ENCODE data around the gene TGFBR3L. TPM values are rescaled to one million over a fixed set of nuclear protein-coding genes. Genes with fewer than 3 reads are reported as not detected.

TGFBR3L gene
- total and polyA plus RNA-seq, 2 experiments from 2014 or later: 1.7 to 7.0 TPM

GRCh38 chr19:7932930-7933300 is 18.3 kb downstream of the TGFBR3L start:
- Histone ChIP-seq H3K4me2 (no peak overlapping the region), H3K9me2 (ENCODE audit: insufficient read depth) (no peaks in the 10 kb centered on the region), H3K4me3 (no peak overlapping the region), H3K27ac (ENCODE audit: low read depth) (no peak overlapping the region), H3K27me3 (ENCODE audit: insufficient read depth) (no peaks in the 10 kb centered on the region), H3K4me1 (ENCODE audit: insufficient read depth) (no peaks in the 10 kb centered on the region), H4K20me1 (replicated peaks; ENCODE audit: insufficient read depth) (peaks cover 9% of the 10 kb centered on the region; the same call in 1 of the 2 replicates), H3K79me2 (replicated peaks; ENCODE audit: insufficient read depth) (0 out of 2 replicates have a peak, but pooled peaks cover 2% of the 10 kb centered on the region), H2AFZ (no peak overlapping the region), H3F3A (replicated peaks; ENCODE audit: low read depth) (peaks cover 21% of the 10 kb centered on the region), H3K36me3 (ENCODE audit: insufficient read depth) (peaks cover 27% of the 10 kb centered on the region; the same call in 1 of the 2 replicates)
- H3K36me3 Mint-ChIP-seq (ENCODE audit: low read depth): peaks cover 77% of the 10 kb centered on the region
- peaks cover 9% of the 10 kb centered on the region for H3K27me3 Mint-ChIP-seq (ENCODE audit: insufficient read depth, low read depth, poor library complexity)
- no peak overlapping the region for H3K27ac Mint-ChIP-seq
- DNase-seq (ENCODE audit: low spot score) (no peak), ATAC-seq (no peak)
- no peaks in the 10 kb centered on the region for H3K9me3 Mint-ChIP-seq
- TF ChIP-seq JUNB (IDR thresholded peaks at IDR 0.05; ENCODE audit: unreplicated experiment) (no peak), ZNF114 (CRISPR knock-in tag; IDR thresholded peaks at IDR 0.05) (no peak), CTCF (conservative IDR thresholded peaks at IDR 0.05; ENCODE audit: low read depth in 2 of 2) (no peak), STAT1 (IDR thresholded peaks at IDR 0.05; ENCODE audit: unreplicated experiment) (no peak), ZNF462 (CRISPR knock-in tag; IDR thresholded peaks at IDR 0.05) (no peak), CREB1 (CRISPR knock-in tag; IDR thresholded peaks at IDR 0.05; ENCODE audit: low read depth) (no peak), EZH2 (IDR thresholded peaks at IDR 0.05; ENCODE audit: low read depth, unreplicated experiment) (no peak), ETS1 (IDR thresholded peaks at IDR 0.05) (no peak), REST (IDR thresholded peaks at IDR 0.05; ENCODE audit: unreplicated experiment) (no peak), ZNF331 (CRISPR knock-in tag; IDR thresholded peaks at IDR 0.05; ENCODE audit: low read depth) (no peak), POLR2AphosphoS5 (IDR thresholded peaks at IDR 0.05; ENCODE audit: low read depth) (no peak), NANOG (IDR thresholded peaks at IDR 0.05; ENCODE audit: borderline replicate concordance) (no peak), EZH2phosphoT487 (IDR thresholded peaks at IDR 0.05; ENCODE audit: unreplicated experiment) (no peak)
- no peak overlapping the region for H3K4me3 Mint-ChIP-seq
- H3K4me1 Mint-ChIP-seq: no peaks in the 10 kb centered on the region; the same call in 2 of the 3 replicates

Data from GM23338 (cell line).